ENCODE results near the gene CNTN1.

DNA sequence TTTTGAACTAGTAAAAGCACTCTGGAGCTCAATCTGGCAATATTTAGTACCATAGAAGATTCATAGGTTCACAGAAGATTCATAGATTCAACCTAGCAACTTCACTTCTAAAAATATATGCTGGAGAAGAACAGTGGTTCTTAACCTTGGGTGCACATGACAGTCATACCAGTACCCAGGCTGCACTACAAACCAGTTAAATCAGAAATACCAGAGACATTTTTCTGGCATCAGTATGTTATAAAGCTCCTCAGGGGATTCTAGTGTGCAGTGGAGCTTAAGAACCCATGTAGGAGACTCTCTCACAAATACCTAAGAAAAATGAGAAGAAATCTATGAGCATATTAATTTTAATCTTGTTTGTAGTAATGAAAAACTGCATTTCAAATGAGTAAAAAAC is 46.6 kb downstream of the CNTN1 start:
- TF ChIP-seq, protein P1, sequence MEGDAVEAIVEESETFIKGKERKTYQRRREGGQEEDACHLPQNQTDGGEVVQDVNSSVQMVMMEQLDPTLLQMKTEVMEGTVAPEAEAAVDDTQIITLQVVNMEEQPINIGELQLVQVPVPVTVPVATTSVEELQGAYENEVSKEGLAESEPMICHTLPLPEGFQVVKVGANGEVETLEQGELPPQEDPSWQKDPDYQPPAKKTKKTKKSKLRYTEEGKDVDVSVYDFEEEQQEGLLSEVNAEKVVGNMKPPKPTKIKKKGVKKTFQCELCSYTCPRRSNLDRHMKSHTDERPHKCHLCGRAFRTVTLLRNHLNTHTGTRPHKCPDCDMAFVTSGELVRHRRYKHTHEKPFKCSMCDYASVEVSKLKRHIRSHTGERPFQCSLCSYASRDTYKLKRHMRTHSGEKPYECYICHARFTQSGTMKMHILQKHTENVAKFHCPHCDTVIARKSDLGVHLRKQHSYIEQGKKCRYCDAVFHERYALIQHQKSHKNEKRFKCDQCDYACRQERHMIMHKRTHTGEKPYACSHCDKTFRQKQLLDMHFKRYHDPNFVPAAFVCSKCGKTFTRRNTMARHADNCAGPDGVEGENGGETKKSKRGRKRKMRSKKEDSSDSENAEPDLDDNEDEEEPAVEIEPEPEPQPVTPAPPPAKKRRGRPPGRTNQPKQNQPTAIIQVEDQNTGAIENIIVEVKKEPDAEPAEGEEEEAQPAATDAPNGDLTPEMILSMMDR (IDR thresholded peaks at IDR 0.05) = no peak
- no peak for TF ChIP-seq POLR2A (IDR thresholded peaks at IDR 0.05)

All from testis (tissue), 2 donors.